ENCODE data around the gene STN1.

The STN1 gene

DNA sequence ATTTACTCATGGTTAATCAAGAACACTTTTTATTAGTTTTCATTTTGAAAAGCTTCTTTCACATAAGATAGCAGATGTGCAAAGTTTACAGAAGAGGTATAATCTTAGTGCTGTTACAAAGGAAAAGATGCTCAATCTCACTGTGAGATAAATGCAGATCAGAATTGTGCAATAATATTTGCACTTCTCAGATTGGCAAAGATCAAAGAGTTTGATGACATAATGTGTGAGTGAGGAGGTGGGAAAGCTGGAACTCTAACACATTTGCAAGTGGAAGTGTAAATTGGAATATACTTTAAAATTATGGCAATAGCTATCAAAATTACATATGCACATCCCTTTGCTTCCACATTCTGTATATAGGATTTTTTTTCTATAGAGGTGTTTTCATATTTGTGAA is 21.5 kb upstream of the STN1 start:
- H3K27me3 ChIP-seq (ENCODE audit: insufficient read depth, low read length) = no peaks in the 10 kb centered on the region
- H3K36me3 ChIP-seq (ENCODE audit: insufficient read depth, low read length) = no peaks in the 10 kb centered on the region
- H3K4me1 ChIP-seq (ENCODE audit: insufficient read depth, low read length, severe bottlenecking) = no peaks in the 10 kb centered on the region

DNA sequence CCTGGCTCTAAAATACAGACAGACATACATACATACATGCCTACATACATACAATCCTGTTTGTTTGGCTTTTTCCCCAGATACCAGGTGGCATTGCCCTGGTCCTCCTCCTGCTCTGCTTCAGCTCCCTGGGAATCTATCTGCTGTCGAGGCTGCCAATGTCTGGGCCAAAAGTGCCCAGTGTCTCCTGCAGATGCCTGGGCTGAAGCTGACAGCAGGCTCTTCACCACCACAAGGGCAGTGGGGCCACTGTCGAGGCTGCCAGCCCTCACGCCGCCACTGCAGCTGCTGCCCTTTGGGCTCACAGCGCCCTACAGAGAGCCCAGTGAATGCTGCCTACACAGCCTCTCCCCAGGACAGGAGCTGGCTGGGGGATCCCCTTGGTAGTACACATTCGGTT is 18.0 kb upstream of the STN1 start:
- Histone ChIP-seq H3K4me2 (ENCODE audit: low read length) (no peak overlapping the region), H3K4me1 (ENCODE audit: insufficient read depth, low read length, severe bottlenecking) (no peaks in the 10 kb centered on the region), H4K20me1 (ENCODE audit: insufficient read depth, low read length) (no peaks in the 10 kb centered on the region), H3K9me2 (ENCODE audit: low read depth, low read length) (no peaks in the 10 kb centered on the region), H3K79me2 (ENCODE audit: insufficient read depth, low read length) (no peaks in the 10 kb centered on the region), H3K27ac (ENCODE audit: low read depth, low read length, poor library complexity, severe bottlenecking) (no peak overlapping the region), H3K4me3 (ENCODE audit: low read depth, low read length, poor library complexity, severe bottlenecking) (no peak overlapping the region), H3K36me3 (ENCODE audit: insufficient read depth, low read length) (no peaks in the 10 kb centered on the region), H3F3A (ENCODE audit: insufficient read depth, low read length) (no peaks in the 10 kb centered on the region), H3K9me3 (ENCODE audit: low read length) (no peaks in the 10 kb centered on the region), H3K27me3 (ENCODE audit: insufficient read depth, low read length) (0 out of 2 replicates have a peak, but pooled peaks cover 5% of the 10 kb centered on the region), H3K9ac (ENCODE audit: low read length) (no peak overlapping the region), H2AFZ (ENCODE audit: low read length) (no peak overlapping the region)
- no peak for TF ChIP-seq EZH2 (IDR thresholded peaks at IDR 0.05; ENCODE audit: borderline replicate concordance, low read length)
- TF ChIP-seq, protein P1, sequence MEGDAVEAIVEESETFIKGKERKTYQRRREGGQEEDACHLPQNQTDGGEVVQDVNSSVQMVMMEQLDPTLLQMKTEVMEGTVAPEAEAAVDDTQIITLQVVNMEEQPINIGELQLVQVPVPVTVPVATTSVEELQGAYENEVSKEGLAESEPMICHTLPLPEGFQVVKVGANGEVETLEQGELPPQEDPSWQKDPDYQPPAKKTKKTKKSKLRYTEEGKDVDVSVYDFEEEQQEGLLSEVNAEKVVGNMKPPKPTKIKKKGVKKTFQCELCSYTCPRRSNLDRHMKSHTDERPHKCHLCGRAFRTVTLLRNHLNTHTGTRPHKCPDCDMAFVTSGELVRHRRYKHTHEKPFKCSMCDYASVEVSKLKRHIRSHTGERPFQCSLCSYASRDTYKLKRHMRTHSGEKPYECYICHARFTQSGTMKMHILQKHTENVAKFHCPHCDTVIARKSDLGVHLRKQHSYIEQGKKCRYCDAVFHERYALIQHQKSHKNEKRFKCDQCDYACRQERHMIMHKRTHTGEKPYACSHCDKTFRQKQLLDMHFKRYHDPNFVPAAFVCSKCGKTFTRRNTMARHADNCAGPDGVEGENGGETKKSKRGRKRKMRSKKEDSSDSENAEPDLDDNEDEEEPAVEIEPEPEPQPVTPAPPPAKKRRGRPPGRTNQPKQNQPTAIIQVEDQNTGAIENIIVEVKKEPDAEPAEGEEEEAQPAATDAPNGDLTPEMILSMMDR (IDR thresholded peaks at IDR 0.05; ENCODE audit: low read length) = no peak

More for the DNA sequence above, 21.5 kb upstream of the STN1 start:
- Histone ChIP-seq H2AFZ (ENCODE audit: low read length) (no peak overlapping the region), H3K9me2 (ENCODE audit: low read depth, low read length) (no peaks in the 10 kb centered on the region), H4K20me1 (ENCODE audit: insufficient read depth, low read length) (no peaks in the 10 kb centered on the region), H3F3A (ENCODE audit: insufficient read depth, low read length) (no peaks in the 10 kb centered on the region), H3K4me3 (ENCODE audit: low read depth, low read length, poor library complexity, severe bottlenecking) (no peak overlapping the region), H3K9ac (ENCODE audit: low read length) (no peak overlapping the region), H3K9me3 (ENCODE audit: low read length) (no peaks in the 10 kb centered on the region), H3K27ac (ENCODE audit: low read depth, low read length, poor library complexity, severe bottlenecking) (no peak overlapping the region), H3K4me2 (ENCODE audit: low read length) (no peak overlapping the region), H3K79me2 (ENCODE audit: insufficient read depth, low read length) (no peaks in the 10 kb centered on the region)
- TF ChIP-seq, protein P1 (IDR thresholded peaks at IDR 0.05; ENCODE audit: low read length) = no peak
- no peak for TF ChIP-seq EZH2 (IDR thresholded peaks at IDR 0.05; ENCODE audit: borderline replicate concordance, low read length)

DNA sequence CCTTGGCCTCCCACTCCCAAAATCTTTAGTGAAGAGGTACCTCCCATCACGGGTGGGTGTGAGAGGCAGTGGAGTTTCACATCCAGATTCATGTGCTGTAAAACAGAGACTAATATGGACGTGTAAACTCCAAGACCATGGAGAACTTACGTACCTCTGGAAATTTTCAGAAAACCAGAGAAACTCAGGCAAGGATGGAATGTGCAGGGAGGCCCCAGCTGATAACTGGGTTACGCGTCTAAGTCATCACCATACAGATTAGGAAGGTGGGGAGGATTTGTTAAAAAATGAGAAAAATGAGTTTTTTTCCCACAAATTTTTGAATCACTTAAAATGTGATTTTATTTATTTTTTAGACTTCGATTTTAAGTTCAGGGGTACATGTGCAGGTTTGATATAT is 16.3 kb upstream of the STN1 start:
- Histone ChIP-seq H3K9me3 (ENCODE audit: low read length) (no peaks in the 10 kb centered on the region), H3K4me1 (ENCODE audit: insufficient read depth, low read length, severe bottlenecking) (no peaks in the 10 kb centered on the region), H3K79me2 (ENCODE audit: insufficient read depth, low read length) (no peaks in the 10 kb centered on the region), H3K9ac (ENCODE audit: low read length) (no peak overlapping the region), H2AFZ (ENCODE audit: low read length) (no peak overlapping the region), H3K27ac (ENCODE audit: low read depth, low read length, poor library complexity, severe bottlenecking) (no peak overlapping the region), H3K4me3 (ENCODE audit: low read depth, low read length, poor library complexity, severe bottlenecking) (no peak overlapping the region), H3K4me2 (ENCODE audit: low read length) (no peak overlapping the region), H3K9me2 (ENCODE audit: low read depth, low read length) (no peaks in the 10 kb centered on the region), H3K36me3 (ENCODE audit: insufficient read depth, low read length) (no peaks in the 10 kb centered on the region), H3F3A (ENCODE audit: insufficient read depth, low read length) (no peaks in the 10 kb centered on the region), H3K27me3 (ENCODE audit: insufficient read depth, low read length) (0 out of 2 replicates have a peak, but pooled peaks cover 5% of the 10 kb centered on the region), H4K20me1 (ENCODE audit: insufficient read depth, low read length) (no peaks in the 10 kb centered on the region)
- TF ChIP-seq EZH2 (IDR thresholded peaks at IDR 0.05; ENCODE audit: borderline replicate concordance, low read length) = no peak
- TF ChIP-seq, protein P1 (IDR thresholded peaks at IDR 0.05; ENCODE audit: low read length) = no peak

Data from OCI-LY1 (cell line).